Left ventricle myocardium inferior (tissue), 1 donor: Measurements from ENCODE around the gene SDK1. TPM values are rescaled to one million over a fixed set of nuclear protein-coding genes. Genes with fewer than 3 reads are reported as not detected.

Experiments
- DNase-seq: peaks from one replicate; pipeline ENCODE4 v3.0.0-alpha.2; 2020
- H3K27ac ChIP-seq: fragments of 200-600 bp; replicated peaks from 2 replicates; pipeline ENCODE4 v1.8.0; 2021
- H3K27me3 ChIP-seq: fragments of 200-600 bp; 2 replicates; pipeline ENCODE4 v1.8.0; 2021; ENCODE audit warnings: low read depth
- H3K36me3 ChIP-seq: fragments of 200-600 bp; 2 replicates; pipeline ENCODE4 v1.8.0; 2021
- H3K4me1 ChIP-seq: fragments of 200-600 bp; 2 replicates; pipeline ENCODE4 v1.8.0; 2021
- H3K4me3 ChIP-seq: fragments of 200-600 bp; 2 replicates; pipeline ENCODE4 v1.8.0; 2021; ENCODE audit warnings: mild to moderate bottlenecking, moderate library complexity
- H3K9me3 ChIP-seq: fragments of 200-600 bp; replicated peaks from 2 replicates; pipeline ENCODE4 v1.8.0; 2021
- intact Hi-C: fragments of 100-400 bp; cut with micrococcal nuclease; formaldehyde crosslinking; loops from one replicate; pipeline ENCODE4 v1.11.0; 2022
- total RNA-seq: library from RNA; stranded (reverse); fragmentation: NEBNext Ultra II Directional; extraction: Animal tissue kit (Norgen Biotek cat#: 25700); gene quantifications from one replicate; pipeline ENCODE4 v1.2.1, GENCODE V29; 2021
- TF ChIP-seq, protein P1 (sequence below): fragments of 200-600 bp; IDR thresholded peaks from 2 replicates; pipeline ENCODE4 v1.8.0; 2021; ENCODE audit warnings: antibody characterized with exemption, mild to moderate bottlenecking, borderline replicate concordance
- donor health status: DM: no; HTN: yes; CAD: no; lungs with severe emphysema.

The SDK1 gene
- total RNA-seq, 1 donor from 2014 or later = 1.3 TPM

DNA sequence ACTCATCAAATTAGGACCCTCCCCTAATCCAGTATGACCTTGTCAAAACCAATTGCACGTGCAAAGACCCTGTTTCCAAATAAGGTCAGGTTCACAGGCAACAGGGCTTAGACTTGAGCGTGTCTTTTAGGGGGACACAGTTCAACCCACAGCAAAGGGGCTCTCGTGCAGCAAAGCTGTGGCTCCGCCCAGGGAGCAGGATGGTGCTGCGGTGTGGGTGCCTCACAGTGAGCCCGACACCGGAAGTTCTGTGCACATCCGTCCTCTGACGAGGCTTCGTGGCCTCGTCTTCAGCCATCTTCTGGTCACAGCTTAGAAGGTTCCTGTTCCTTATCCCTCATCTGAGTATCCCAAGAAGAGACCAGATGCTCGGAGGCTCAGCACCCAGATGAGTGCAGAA lies 871.8 kb downstream of the SDK1 start:
- Histone ChIP-seq H3K9me3 (no peaks in the 10 kb centered on the region), H3K27ac (no peak overlapping the region), H3K36me3 (no peaks in the 10 kb centered on the region), H3K27me3 (no peaks in the 10 kb centered on the region), H3K4me1 (no peaks in the 10 kb centered on the region), H3K4me3 (no peak overlapping the region)
- intact Hi-C loops = no loop called here
- TF ChIP-seq, protein P1, sequence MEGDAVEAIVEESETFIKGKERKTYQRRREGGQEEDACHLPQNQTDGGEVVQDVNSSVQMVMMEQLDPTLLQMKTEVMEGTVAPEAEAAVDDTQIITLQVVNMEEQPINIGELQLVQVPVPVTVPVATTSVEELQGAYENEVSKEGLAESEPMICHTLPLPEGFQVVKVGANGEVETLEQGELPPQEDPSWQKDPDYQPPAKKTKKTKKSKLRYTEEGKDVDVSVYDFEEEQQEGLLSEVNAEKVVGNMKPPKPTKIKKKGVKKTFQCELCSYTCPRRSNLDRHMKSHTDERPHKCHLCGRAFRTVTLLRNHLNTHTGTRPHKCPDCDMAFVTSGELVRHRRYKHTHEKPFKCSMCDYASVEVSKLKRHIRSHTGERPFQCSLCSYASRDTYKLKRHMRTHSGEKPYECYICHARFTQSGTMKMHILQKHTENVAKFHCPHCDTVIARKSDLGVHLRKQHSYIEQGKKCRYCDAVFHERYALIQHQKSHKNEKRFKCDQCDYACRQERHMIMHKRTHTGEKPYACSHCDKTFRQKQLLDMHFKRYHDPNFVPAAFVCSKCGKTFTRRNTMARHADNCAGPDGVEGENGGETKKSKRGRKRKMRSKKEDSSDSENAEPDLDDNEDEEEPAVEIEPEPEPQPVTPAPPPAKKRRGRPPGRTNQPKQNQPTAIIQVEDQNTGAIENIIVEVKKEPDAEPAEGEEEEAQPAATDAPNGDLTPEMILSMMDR = no peak
- no peak for DNase-seq

DNA sequence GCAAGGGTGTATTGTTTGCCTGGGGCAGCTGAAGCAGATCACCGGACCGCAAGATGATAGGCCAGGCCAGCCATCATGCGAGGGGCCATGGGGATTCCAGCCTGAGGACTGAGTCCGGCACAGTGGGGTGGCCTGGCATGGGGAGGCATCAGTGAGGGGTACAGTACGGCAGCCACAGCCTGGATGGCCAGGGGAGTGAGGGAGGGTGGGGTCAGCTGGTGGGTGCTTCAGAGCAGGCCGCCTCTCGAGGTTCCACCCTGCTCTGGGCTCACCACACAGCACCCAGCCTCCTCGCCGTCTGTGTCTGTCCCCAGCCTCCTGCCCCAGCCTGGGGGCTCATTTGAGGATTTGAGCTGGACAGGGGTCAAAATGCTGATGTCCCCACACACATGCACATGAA lies 872.6 kb downstream of the SDK1 start:
- intact Hi-C loops = no loop called here

DNA sequence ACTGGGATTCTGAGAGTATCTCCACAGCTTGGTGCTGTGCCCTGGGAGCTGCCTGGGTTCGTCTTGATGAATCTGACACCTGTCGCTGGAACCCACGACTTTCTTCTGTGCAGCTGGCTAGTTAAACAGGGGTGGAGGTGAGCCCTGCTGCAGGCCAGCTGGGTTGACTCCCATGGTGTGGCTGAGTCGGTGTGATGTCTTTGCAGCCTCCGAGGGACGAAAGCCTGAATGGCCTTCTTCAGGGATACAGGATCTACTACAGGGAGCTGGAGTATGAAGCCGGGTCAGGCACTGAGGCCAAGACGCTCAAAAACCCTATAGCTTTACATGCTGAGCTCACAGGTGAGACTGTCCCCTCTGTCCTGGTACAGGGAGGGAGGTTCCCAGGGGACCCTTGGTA lies 873.0 kb downstream of the SDK1 start:
- H3K27me3 ChIP-seq = no peaks in the 10 kb centered on the region
- intact Hi-C loops = no loop called here
- TF ChIP-seq, protein P1 = no peak
- H3K4me3 ChIP-seq = no peak overlapping the region
- no peak for DNase-seq
- H3K9me3 ChIP-seq = no peaks in the 10 kb centered on the region
- H3K4me1 ChIP-seq = no peaks in the 10 kb centered on the region
- H3K27ac ChIP-seq = no peak overlapping the region
- no peaks in the 10 kb centered on the region for H3K36me3 ChIP-seq

More for the DNA sequence above, 872.6 kb downstream of the SDK1 start:
- DNase-seq = no peak
- no peak overlapping the region for H3K27ac ChIP-seq
- H3K4me1 ChIP-seq = no peaks in the 10 kb centered on the region
- no peak overlapping the region for H3K4me3 ChIP-seq
- H3K36me3 ChIP-seq = no peaks in the 10 kb centered on the region
- TF ChIP-seq, protein P1 = no peak
- no peaks in the 10 kb centered on the region for H3K27me3 ChIP-seq
- no peaks in the 10 kb centered on the region for H3K9me3 ChIP-seq

DNA sequence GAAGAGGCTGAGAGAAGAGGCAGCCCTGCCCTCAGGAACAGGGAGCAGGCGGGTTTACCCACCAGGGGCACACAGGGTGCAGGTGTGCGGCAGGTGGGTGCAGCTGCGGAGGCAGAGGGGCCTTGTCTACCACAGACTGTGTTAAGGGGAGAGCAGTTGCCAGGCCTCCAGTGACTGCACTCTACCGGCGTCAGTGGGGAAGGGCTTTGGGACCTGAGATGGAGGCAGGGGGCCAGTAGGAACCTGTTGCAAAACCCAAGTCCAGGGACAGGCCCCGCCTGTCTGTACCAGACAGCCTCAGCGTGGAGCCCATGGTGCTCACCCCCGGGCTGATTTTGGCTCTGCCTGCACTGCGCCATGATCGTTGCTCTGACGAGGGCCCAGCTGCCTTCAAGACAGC lies 873.4 kb downstream of the SDK1 start:
- H3K36me3 ChIP-seq = no peaks in the 10 kb centered on the region
- H3K4me1 ChIP-seq = no peaks in the 10 kb centered on the region
- no peak overlapping the region for H3K27ac ChIP-seq
- H3K27me3 ChIP-seq = no peaks in the 10 kb centered on the region
- intact Hi-C loops = no loop called here
- DNase-seq = no peak
- H3K9me3 ChIP-seq = no peaks in the 10 kb centered on the region
- TF ChIP-seq, protein P1 = no peak
- H3K4me3 ChIP-seq = no peak overlapping the region

DNA sequence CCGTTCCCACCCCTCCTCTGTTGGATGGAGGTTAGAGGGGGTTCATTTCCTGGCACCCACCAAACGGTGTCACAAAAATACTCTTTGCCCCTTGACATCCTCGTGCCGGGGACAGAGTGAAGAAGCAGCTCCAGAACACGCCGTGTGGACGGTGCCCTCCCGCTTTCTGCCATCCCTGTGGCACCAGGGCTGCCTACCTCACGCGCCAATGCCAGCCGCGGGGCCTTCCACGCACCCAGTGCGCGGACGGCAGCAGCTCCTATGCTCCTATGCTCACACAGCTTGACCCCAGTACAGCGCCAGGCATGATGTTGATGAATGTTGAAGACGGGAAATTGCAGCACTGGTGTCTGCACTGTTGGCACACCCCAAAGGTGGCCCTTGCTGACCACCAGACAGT lies 873.8 kb downstream of the SDK1 start:
- Histone ChIP-seq H3K36me3 (no peaks in the 10 kb centered on the region), H3K9me3 (no peaks in the 10 kb centered on the region), H3K4me3 (no peak overlapping the region), H3K4me1 (no peaks in the 10 kb centered on the region), H3K27me3 (no peaks in the 10 kb centered on the region), H3K27ac (no peak overlapping the region)
- DNase-seq = no peak
- TF ChIP-seq, protein P1 = no peak
- intact Hi-C loops = no loop called here
